Placental epithelial cell (primary cell): ENCODE results near the gene CNTNAP1. TPM values are rescaled to one million over a fixed set of nuclear protein-coding genes. Genes with fewer than 3 reads are reported as not detected.

Experiments used
- small RNA-seq: library from RNA; depleted of rRNA; stranded (forward); fragments of <200 nt; gene quantifications from one replicate; pipeline ENCODE3, GENCODE V24; 2012
- total RNA-seq: library from RNA; depleted of rRNA; stranded (reverse); fragments of >200 nt; gene quantifications from 2 replicates; pipeline ENCODE4 v1.2.3, GENCODE V29; 2012

The CNTNAP1 gene
- total RNA-seq, result 0.87 and 3.1 TPM in 2 replicates

GRCh38 chr17:42681976-42682721, at the start of gene CNTNAP1:
Gene CNTNAP1 (plus strand): TSS chr17:42682531. CDS start chr17:42682830, 299 bp downstream.

GRCh38 chr17:42659079-42659931, 23.0 kb upstream of the CNTNAP1 start, which contains the start of gene TUBG2:
Gene TUBG2 (plus strand): TSS chr17:42659284. CDS start chr17:42659504, 220 bp downstream.

GRCh38 chr17:42676424-42677011, 5.8 kb upstream of the CNTNAP1 start, which contains the start of gene PLEKHH3:
Gene PLEKHH3 (minus strand): TSS chr17:42676994. CDS start chr17:42676563, 431 bp downstream.

GRCh38 chr17:42744806-42745617, 62.7 kb downstream of the CNTNAP1 start, which contains the start of gene EZH1:
Gene EZH1 (minus strand): TSS chr17:42745040. CDS start chr17:42728941, 16,099 bp downstream.

Small RNA genes within 50 kb of the gene (small RNA-seq; reads per million reads assigned to genes)
- not detected for gene MIR6780A

Other genes starting within 250 kb of the CNTNAP1 start
- 49.5 and 67.9 TPM in 2 replicates for gene ATP6V0A1, start 223.7 kb upstream of the CNTNAP1 start, total RNA-seq
- gene NAGLU, start 146.3 kb upstream of the CNTNAP1 start, total RNA-seq, result 34.2 and 34.9 TPM in 2 replicates
- 3.1 and 5.5 TPM in 2 replicates for gene HSD17B1, start 129.6 kb upstream of the CNTNAP1 start, total RNA-seq
- gene COASY, start 120.4 kb upstream of the CNTNAP1 start, total RNA-seq, result 20.4 and 27.2 TPM in 2 replicates
- 20.0 and 33.5 TPM in 2 replicates for gene MLX, start 115.4 kb upstream of the CNTNAP1 start, total RNA-seq
- gene PSMC3IP, start 104.8 kb upstream of the CNTNAP1 start, total RNA-seq, result 2.3 and 4.3 TPM in 2 replicates
- 79.7 and 106 TPM in 2 replicates for gene RETREG3, start 73.2 kb upstream of the CNTNAP1 start, total RNA-seq
- 12.6 and 40.2 TPM in 2 replicates for gene TUBG1, start 72.8 kb upstream of the CNTNAP1 start, total RNA-seq
- 13.0 and 15.7 TPM in 2 replicates for gene TUBG2, start 23.2 kb upstream of the CNTNAP1 start, total RNA-seq
- gene PLEKHH3, start 5.5 kb upstream of the CNTNAP1 start, total RNA-seq, result 18.1 and 29.1 TPM in 2 replicates
- 0.54 and 0.79 TPM in 2 replicates for gene CCR10, start 688 bp upstream of the CNTNAP1 start, total RNA-seq
- gene EZH1, start 62.5 kb downstream of the CNTNAP1 start, total RNA-seq, result 11.4 and 16.9 TPM in 2 replicates
- 0.79 TPM in 1 of 2 replicates, not detected in the other for gene RAMP2, start 78.7 kb downstream of the CNTNAP1 start, total RNA-seq
- 58.5 and 77.0 TPM in 2 replicates for gene VPS25, start 90.9 kb downstream of the CNTNAP1 start, total RNA-seq
- gene WNK4, start 98.1 kb downstream of the CNTNAP1 start, total RNA-seq, result 0.33 and 0.39 TPM in 2 replicates
- 55.4 and 63.7 TPM in 2 replicates for gene COA3, start 116.2 kb downstream of the CNTNAP1 start, total RNA-seq
- gene CNTD1, start 116.3 kb downstream of the CNTNAP1 start, total RNA-seq, result 0.79 TPM in 1 of 2 replicates, not detected in the other
- gene BECN1, start 141.8 kb downstream of the CNTNAP1 start, total RNA-seq, result 71.1 and 81.1 TPM in 2 replicates
- gene PSME3, start 150.9 kb downstream of the CNTNAP1 start, total RNA-seq, result 67.5 and 83.7 TPM in 2 replicates
- gene AOC2, start 162.0 kb downstream of the CNTNAP1 start, total RNA-seq, result 0.79 and 1.1 TPM in 2 replicates
- under 0.01 TPM in 2 replicates for gene AOC3, start 168.7 kb downstream of the CNTNAP1 start, total RNA-seq
- not detected in 2 replicates for gene G6PC1, start 218.3 kb downstream of the CNTNAP1 start, total RNA-seq